Keratinocyte (primary cell): Measurements from ENCODE around the gene SNPH. TPM values are rescaled to one million over a fixed set of nuclear protein-coding genes. Genes with fewer than 3 reads are reported as not detected.

Experiments used
- DNase-seq: peaks from one replicate; pipeline ENCODE4 v3.0.0-alpha.2; 2011; ENCODE audit warnings: low read depth, missing footprints, low spot score
- FAIRE-seq: peaks from 2 replicates; lab custom pipeline; 2011; peaks lifted over from hg19 to GRCh38; lab: Jason Lieb, UNC
- H2AFZ ChIP-seq: 2 replicates; pipeline ENCODE4 v1.6.0; 2012; ENCODE audit warnings: low read length, control low read depth, inconsistent platforms; ENCODE audit not compliant: control insufficient read depth
- H3K27ac ChIP-seq: 2 replicates; pipeline ENCODE4 v1.5.1; 2011; ENCODE audit warnings: low read length; ENCODE audit not compliant: control insufficient read depth, insufficient read depth
- H3K27me3 ChIP-seq: 3 replicates; pipeline ENCODE4 v1.6.0; 2011; ENCODE audit warnings: low read length; ENCODE audit not compliant: control insufficient read depth, insufficient read depth; ENCODE audit errors: extremely low read depth
- H3K36me3 ChIP-seq, 2 experiments: 2 replicates in 1 of 2; 3 replicates in 1 of 2; pipeline ENCODE4 v1.5.1; 2011; ENCODE audit warnings: low read length in 2 of 2, mild to moderate bottlenecking in 1 of 2; ENCODE audit not compliant: control insufficient read depth in 2 of 2, insufficient read depth in 2 of 2; ENCODE audit errors: extremely low read depth in 1 of 2
- H3K4me1 ChIP-seq: 3 replicates; pipeline ENCODE4 v1.5.1; 2011; ENCODE audit warnings: low read length; ENCODE audit not compliant: control insufficient read depth, insufficient read depth; ENCODE audit errors: extremely low read depth
- H3K4me2 ChIP-seq: 3 replicates; pipeline ENCODE4 v1.6.0; 2011; ENCODE audit warnings: low read depth, low read length; ENCODE audit not compliant: control insufficient read depth, insufficient read depth; ENCODE audit errors: extremely low read depth
- H3K4me3 ChIP-seq, 3 experiments: fragments of 200-600 bp in 1 of 3; sonication (generic) in 1 of 3; 2 replicates in 2 of 3; 3 replicates in 1 of 3; pipeline ENCODE4 v1.5.1; 2011 to 2016; ENCODE audit warnings: low read length in 3 of 3, mild to moderate bottlenecking in 3 of 3, control low read depth in 2 of 3, inconsistent platforms in 1 of 3, low read depth in 1 of 3, mixed read lengths in 1 of 3, mixed run types in 1 of 3, moderate library complexity in 1 of 3; ENCODE audit not compliant: control insufficient read depth in 2 of 3, insufficient read depth in 2 of 3; ENCODE audit errors: extremely low read depth in 1 of 3
- H3K79me2 ChIP-seq: 2 replicates; pipeline ENCODE4 v1.6.0; 2012; ENCODE audit warnings: low read length; ENCODE audit not compliant: control insufficient read depth, insufficient read depth
- H3K9ac ChIP-seq: 3 replicates; pipeline ENCODE4 v1.6.0; 2011; ENCODE audit warnings: low read length; ENCODE audit not compliant: control insufficient read depth, insufficient read depth; ENCODE audit errors: extremely low read depth
- H3K9me1 ChIP-seq: 3 replicates; pipeline ENCODE4 v1.6.0; 2011; ENCODE audit warnings: low read length; ENCODE audit not compliant: control insufficient read depth, insufficient read depth; ENCODE audit errors: extremely low read depth
- H3K9me3 ChIP-seq: 2 replicates; pipeline ENCODE4 v1.5.1; 2012; ENCODE audit warnings: low read depth, low read length; ENCODE audit not compliant: control insufficient read depth
- H4K20me1 ChIP-seq: 3 replicates; pipeline ENCODE4 v1.6.0; 2011; ENCODE audit warnings: low read length; ENCODE audit not compliant: control insufficient read depth, insufficient read depth; ENCODE audit errors: extremely low read depth
- EZH2 ChIP-seq: IDR thresholded peaks from one replicate; pipeline ENCODE4 v1.6.1; 2012; ENCODE audit warnings: inconsistent platforms, mild to moderate bottlenecking, low read length, moderate library complexity
- dilution Hi-C: fragments of 300-500 bp; cut with MboI; formaldehyde crosslinking; loops from one replicate; pipeline ENCODE4 v1.7.0; 2020; ENCODE audit warnings: low sequenced_read_pairs; ENCODE audit not compliant: extremely low pct_ligation_motif_present
- polyA plus RNA-seq, 5 experiments: library from polyadenylated mRNA; depleted of rRNA in 3 of 5; stranded (reverse) in 3 of 5; stranded (forward) in 1 of 5; unstranded in 1 of 5; fragments of >200 nt; gene quantifications; 1 replicate in 1 of 5; 2 replicates in 3 of 5; 3 replicates in 1 of 5; pipeline versions ENCODE4 v1.2.1 to v1.2.3, GENCODE V29; 2011 to 2012; ENCODE audit warnings: missing spikeins in 2 of 5, low read depth in 1 of 5, low replicate concordance in 1 of 5
- TF ChIP-seq, protein P1 (sequence below), 3 experiments: IDR thresholded peaks in 1 of 3; conservative IDR thresholded peaks in 1 of 3; optimal IDR thresholded peaks in 1 of 3; 2 replicates in 2 of 3; 3 replicates in 1 of 3; pipeline versions ENCODE3 to v1.5.1; 2011; ENCODE audit warnings: low read length in 3 of 3, mild to moderate bottlenecking in 3 of 3, moderate library complexity in 2 of 3, control low read depth in 1 of 3, inconsistent platforms in 1 of 3; ENCODE audit not compliant: insufficient read depth in 2 of 3; ENCODE audit errors: extremely low read depth in 1 of 3

The SNPH gene
- polyA plus RNA-seq, 1 donor (not counting 4 experiments of a cell fraction or from before 2014, with no cell fraction given) = 1.3 TPM

DNA sequence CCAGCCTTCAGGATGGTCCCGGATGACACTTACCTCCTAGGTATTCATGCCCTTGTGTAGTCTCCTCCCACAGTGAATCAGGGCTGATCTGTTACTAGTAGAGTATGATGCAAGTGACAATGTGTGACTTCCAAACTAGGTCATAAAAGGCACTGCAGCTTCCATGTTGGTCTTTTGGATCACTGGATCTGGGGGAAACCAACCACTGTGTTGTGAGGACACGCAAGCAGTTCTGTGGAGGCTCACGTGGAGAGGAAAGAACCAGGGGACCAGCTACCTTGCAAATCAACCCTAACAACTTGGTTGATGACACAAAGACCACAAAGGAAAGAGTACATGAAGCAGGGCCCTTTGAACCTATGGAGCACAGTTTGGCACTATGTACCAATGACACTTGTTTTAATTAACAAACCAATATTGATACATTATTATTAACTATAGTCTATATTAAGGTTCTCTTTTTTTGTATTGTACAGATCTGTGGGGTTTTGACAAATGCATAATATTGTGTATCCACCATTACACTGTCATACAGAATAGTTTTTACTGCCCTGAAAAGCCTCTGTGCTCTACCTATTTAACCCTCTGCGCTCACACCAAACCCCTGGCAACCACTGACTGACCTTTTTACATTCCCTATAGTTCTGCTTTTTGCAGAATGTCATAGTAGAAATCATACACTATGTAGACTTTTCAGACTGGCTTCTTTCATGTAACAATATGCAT is 79.1 kb downstream of the SNPH start:
- dilution Hi-C loops = no loop called here
- Histone ChIP-seq H4K20me1 (no peaks in the 10 kb centered on the region), H3K79me2 (no peaks in the 10 kb centered on the region), H3K9me3 (no peaks in the 10 kb centered on the region), H3K9me1 (no peaks in the 10 kb centered on the region), H3K4me3 (no peak overlapping the region), H3K27ac (no peak overlapping the region), H3K4me2 (no peak overlapping the region), H3K27me3 (no peaks in the 10 kb centered on the region), H2AFZ (no peak overlapping the region), H3K36me3 (no peaks in the 10 kb centered on the region), H3K4me1 (no peaks in the 10 kb centered on the region), H3K9ac (no peak overlapping the region)
- no peak for TF ChIP-seq EZH2
- DNase-seq = no peak
- FAIRE-seq = no peak

DNA sequence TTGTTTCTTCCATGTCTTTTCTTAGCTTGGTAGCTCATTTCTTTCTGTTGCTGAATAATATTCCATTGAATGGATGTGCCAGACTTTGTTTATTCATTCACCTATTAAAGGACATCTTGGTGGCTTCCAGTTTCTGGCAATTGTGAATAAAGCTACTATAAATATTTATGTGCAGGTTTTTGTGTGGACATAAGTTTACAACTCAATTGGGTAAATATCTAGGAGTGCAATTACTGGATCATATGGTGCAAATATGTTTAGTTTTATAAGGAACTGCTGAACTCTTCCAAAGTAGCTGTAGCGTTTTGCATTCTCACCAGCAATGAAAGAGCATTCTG is 79.6 kb downstream of the SNPH start:
- no peak overlapping the region for H3K27ac ChIP-seq
- no peak overlapping the region for H3K4me2 ChIP-seq
- H3K27me3 ChIP-seq = no peaks in the 10 kb centered on the region
- H3K9me3 ChIP-seq = no peaks in the 10 kb centered on the region
- H3K4me3 ChIP-seq = no peak overlapping the region
- TF ChIP-seq, protein P1, sequence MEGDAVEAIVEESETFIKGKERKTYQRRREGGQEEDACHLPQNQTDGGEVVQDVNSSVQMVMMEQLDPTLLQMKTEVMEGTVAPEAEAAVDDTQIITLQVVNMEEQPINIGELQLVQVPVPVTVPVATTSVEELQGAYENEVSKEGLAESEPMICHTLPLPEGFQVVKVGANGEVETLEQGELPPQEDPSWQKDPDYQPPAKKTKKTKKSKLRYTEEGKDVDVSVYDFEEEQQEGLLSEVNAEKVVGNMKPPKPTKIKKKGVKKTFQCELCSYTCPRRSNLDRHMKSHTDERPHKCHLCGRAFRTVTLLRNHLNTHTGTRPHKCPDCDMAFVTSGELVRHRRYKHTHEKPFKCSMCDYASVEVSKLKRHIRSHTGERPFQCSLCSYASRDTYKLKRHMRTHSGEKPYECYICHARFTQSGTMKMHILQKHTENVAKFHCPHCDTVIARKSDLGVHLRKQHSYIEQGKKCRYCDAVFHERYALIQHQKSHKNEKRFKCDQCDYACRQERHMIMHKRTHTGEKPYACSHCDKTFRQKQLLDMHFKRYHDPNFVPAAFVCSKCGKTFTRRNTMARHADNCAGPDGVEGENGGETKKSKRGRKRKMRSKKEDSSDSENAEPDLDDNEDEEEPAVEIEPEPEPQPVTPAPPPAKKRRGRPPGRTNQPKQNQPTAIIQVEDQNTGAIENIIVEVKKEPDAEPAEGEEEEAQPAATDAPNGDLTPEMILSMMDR (optimal IDR thresholded peaks at IDR 0.05 in 1 of 3, IDR thresholded peaks at IDR 0.05 in 1 of 3, conservative IDR thresholded peaks at IDR 0.05 in 1 of 3; ENCODE audit: extremely low read depth in 1 of 3, insufficient read depth in 2 of 3, low read length in 3 of 3) = no peak
- TF ChIP-seq EZH2 = no peak
- H4K20me1 ChIP-seq = no peaks in the 10 kb centered on the region
- FAIRE-seq (no peak), DNase-seq (no peak)
- H3K79me2 ChIP-seq = no peaks in the 10 kb centered on the region
- H3K9ac ChIP-seq = no peak overlapping the region
- no peak overlapping the region for H2AFZ ChIP-seq
- no peaks in the 10 kb centered on the region for H3K9me1 ChIP-seq
- no peaks in the 10 kb centered on the region for H3K4me1 ChIP-seq
- no peaks in the 10 kb centered on the region for H3K36me3 ChIP-seq
- dilution Hi-C loops = no loop called here
